Uterus (tissue), 4 donors: ENCODE data around the gene MAD1L1. TPM values are rescaled to one million over a fixed set of nuclear protein-coding genes. Genes with fewer than 3 reads are reported as not detected.

ENCODE experiments used
- DNase-seq, 2 donors: peaks; one replicate each; pipeline ENCODE4 v3.0.0-alpha.2; 2019 to 2020
- H3K27ac ChIP-seq, 2 donors: fragments of 200-600 bp; sonication (generic); 1 replicate in 1 of 2; 2 replicates in 1 of 2; pipeline ENCODE4 v1.5.1; 2016 to 2018
- H3K27me3 ChIP-seq, 2 donors: fragments of 200-600 bp; sonication (generic); one replicate each; pipeline ENCODE4 v1.5.1; 2018 to 2019; ENCODE audit warnings: control low read depth in 1 of 2
- H3K36me3 ChIP-seq, 2 donors: fragments of 200-600 bp; sonication (generic); one replicate each; pipeline ENCODE4 v1.5.1; 2019; ENCODE audit warnings: control low read depth in 1 of 2
- H3K4me1 ChIP-seq, 2 donors: fragments of 200-600 bp; sonication (generic); one replicate each; pipeline ENCODE4 v1.5.1; 2018 to 2019; ENCODE audit warnings: control low read depth in 1 of 2
- H3K4me3 ChIP-seq, 2 donors: fragments of 200-600 bp; sonication (generic); 1 replicate in 1 of 2; 2 replicates in 1 of 2; pipeline ENCODE4 v1.5.1; 2018 to 2019; ENCODE audit warnings: mild to moderate bottlenecking in 1 of 2
- H3K9me3 ChIP-seq, 2 donors: fragments of 200-600 bp; sonication (generic); one replicate each; pipeline ENCODE4 v1.5.1; 2019; ENCODE audit warnings: control low read depth in 1 of 2
- CTCF ChIP-seq, 4 experiments: fragments of 200-600 bp in 2 of 4; fragments of 450-650 bp in 2 of 4; sonication (generic) in 2 of 4; IDR thresholded peaks; one replicate each; pipeline ENCODE4 v1.5.1; 2016 to 2019; ENCODE audit warnings: antibody characterized with exemption in 4 of 4, mild to moderate bottlenecking in 2 of 4, moderate library complexity in 1 of 4
- POLR2A ChIP-seq, 2 donors: fragments of 450-650 bp; IDR thresholded peaks; one replicate each; pipeline ENCODE4 v1.6.1; 2016; ENCODE audit warnings: antibody characterized with exemption in 2 of 2, mild to moderate bottlenecking in 1 of 2, moderate library complexity in 1 of 2
- intact Hi-C: fragments of 100-400 bp; cut with DNase I; formaldehyde crosslinking; loops from one replicate; pipeline ENCODE4 v1.15.1; 2023; ENCODE audit warnings: low total_unique reads
- total RNA-seq, 4 donors: library from RNA; depleted of rRNA in 3 of 4; stranded (reverse); fragments of >200 nt in 3 of 4; gene quantifications; one replicate each; pipeline versions ENCODE4 v1.1.0 to v1.2.4, GENCODE V29; 2014 to 2023
- donor health status: DM: yes; HTN: yes; CAD: no.

Gene MAD1L1
- total RNA-seq, 4 donors from 2014 or later, result 13.3 to 37.4 (median 33.1) TPM

DNA sequence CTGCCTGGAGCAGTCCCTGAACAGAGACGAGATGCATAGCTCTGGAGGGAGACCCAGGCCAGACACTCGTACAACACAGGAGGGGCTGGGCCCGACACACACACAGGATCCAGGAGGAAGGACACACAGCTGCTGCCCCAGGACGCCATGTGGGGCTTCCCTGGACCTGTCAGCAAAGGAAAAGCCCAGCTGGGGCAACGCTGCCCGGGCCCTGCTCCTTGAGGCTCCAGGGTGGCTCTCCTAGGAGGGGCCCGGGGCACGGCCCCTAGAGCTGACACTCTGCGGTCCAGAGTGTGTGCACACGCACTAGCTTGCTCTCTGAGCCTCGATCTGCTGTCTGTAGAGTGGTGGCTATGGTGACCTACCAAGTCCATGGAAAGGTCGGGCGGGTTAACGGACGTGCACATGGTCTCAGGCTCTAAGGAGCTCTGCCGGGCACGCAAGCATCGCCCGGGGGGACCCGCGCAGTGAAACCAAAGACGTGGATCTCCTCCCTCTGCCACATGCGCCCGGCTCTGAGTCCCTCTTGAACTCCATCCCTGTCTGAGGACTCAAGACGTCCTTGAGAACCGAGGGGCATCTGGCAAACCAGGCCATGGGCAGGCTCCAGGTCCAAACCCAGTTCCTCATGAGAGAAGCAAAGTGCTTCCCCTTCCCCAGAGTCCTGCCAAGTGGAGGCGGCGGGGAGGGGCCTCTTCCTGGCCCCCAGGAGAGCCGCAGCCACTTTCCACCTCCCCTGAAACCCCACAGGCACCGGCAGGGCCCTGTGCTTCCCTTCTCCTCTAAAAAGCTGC, 283.7 kb downstream of the MAD1L1 start:
- TF ChIP-seq POLR2A (IDR thresholded peaks at IDR 0.05) (no peak), CTCF (IDR thresholded peaks at IDR 0.05) (no peak)
- Histone ChIP-seq H3K27ac (no peak overlapping the region), H3K27me3 (no peaks in the 10 kb centered on the region), H3K4me1 (no peaks in the 10 kb centered on the region), H3K9me3 (no peaks in the 10 kb centered on the region), H3K4me3 (no peak overlapping the region), H3K36me3 (no peaks in the 10 kb centered on the region)
- DNase-seq, result no peak
- intact Hi-C loops, result no loop called here

DNA sequence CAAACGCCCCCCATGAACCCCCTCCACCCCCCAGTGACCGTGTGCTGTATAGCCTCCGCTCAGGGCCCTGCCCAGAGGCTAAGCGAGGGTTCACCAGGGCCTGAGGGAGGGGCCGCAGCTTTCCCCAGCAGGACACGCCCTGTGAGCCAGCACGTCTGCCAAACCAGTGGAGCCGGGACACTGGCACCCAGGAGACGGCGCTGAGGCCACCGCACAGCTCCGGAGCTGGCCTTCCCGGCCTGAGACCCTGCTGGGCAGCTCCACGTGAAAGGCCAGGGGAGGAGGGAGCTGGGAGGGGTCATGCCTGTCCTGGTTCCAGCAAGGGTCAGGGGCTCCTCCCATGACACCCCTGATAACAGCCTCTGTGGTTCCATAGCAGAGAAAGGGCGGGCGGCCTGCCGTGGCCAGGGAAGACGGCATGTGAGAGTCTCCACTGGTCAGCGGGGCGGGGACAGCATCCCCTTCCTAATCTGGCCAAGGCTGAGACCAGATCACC, 284.4 kb downstream of the MAD1L1 start:
- intact Hi-C loops, result no loop called here
- DNase-seq, result no peak
- Histone ChIP-seq H3K4me3 (no peak overlapping the region), H3K27me3 (no peaks in the 10 kb centered on the region), H3K27ac (no peak overlapping the region), H3K9me3 (no peaks in the 10 kb centered on the region), H3K36me3 (no peaks in the 10 kb centered on the region), H3K4me1 (no peaks in the 10 kb centered on the region)
- TF ChIP-seq POLR2A (IDR thresholded peaks at IDR 0.05), result no peak
- TF ChIP-seq CTCF (IDR thresholded peaks at IDR 0.05), result no peak

- no peaks in the 10 kb centered on the region for H3K4me1 ChIP-seq
- intact Hi-C loops, result no loop called here
- TF ChIP-seq POLR2A (IDR thresholded peaks at IDR 0.05) (no peak), CTCF (IDR thresholded peaks at IDR 0.05) (no peak)
- no peaks in the 10 kb centered on the region for H3K27me3 ChIP-seq
- no peaks in the 10 kb centered on the region for H3K36me3 ChIP-seq
- no peak overlapping the region for H3K27ac ChIP-seq
- H3K9me3 ChIP-seq, result no peaks in the 10 kb centered on the region
- no peak overlapping the region for H3K4me3 ChIP-seq
- no peak for DNase-seq
These were observed 285.0 kb downstream of the MAD1L1 start for GRCh38 chr7:1947586-1948217.

DNA sequence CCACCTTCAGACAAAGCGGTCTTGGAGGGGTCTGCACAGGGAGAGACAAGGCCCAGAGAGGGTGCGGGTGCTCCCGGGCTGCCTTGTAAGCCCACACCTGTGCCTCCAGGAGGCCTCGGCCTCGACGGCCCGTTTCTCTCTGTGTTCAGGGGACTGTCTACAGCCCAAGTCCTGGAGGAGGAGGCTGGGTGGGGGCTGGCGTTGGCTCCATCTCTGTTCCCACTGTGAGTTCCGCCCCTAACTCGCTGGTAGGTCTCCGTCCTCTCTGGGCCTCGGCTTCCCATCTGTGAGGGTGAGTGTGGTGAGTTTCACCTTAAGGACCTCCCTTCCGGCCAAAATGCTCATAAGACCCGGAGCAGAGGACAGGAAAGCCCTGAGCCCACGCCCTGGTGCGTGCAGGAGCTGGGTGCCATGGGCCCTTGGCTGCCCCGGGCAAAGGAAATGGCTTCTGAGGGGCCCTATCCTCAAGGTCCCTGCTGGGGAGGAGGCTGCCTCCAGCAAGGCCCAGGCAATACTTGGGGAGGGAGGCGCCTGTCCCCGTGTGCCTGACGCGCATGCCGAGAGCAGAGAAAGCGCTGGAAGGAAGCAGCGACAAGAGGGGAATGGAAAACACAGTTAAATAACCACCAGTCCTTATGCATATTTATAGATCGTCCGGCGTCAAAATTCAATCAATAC, 285.8 kb downstream of the MAD1L1 start:
- TF ChIP-seq CTCF (IDR thresholded peaks at IDR 0.05), result no peak
- TF ChIP-seq POLR2A (IDR thresholded peaks at IDR 0.05), result no peak
- no peak overlapping the region for H3K27ac ChIP-seq
- intact Hi-C loops, result no loop called here
- no peaks in the 10 kb centered on the region for H3K4me1 ChIP-seq
- no peak for DNase-seq
- H3K36me3 ChIP-seq, result no peaks in the 10 kb centered on the region
- H3K4me3 ChIP-seq, result no peak overlapping the region
- H3K9me3 ChIP-seq, result no peaks in the 10 kb centered on the region
- no peaks in the 10 kb centered on the region for H3K27me3 ChIP-seq
